ENCODE measurements around the gene MYBPHL. TPM values are rescaled to one million over a fixed set of nuclear protein-coding genes. Genes with fewer than 3 reads are reported as not detected.

Gene MYBPHL
- total and polyA plus RNA-seq, 2 experiments from 2014 or later = not detected

DNA sequence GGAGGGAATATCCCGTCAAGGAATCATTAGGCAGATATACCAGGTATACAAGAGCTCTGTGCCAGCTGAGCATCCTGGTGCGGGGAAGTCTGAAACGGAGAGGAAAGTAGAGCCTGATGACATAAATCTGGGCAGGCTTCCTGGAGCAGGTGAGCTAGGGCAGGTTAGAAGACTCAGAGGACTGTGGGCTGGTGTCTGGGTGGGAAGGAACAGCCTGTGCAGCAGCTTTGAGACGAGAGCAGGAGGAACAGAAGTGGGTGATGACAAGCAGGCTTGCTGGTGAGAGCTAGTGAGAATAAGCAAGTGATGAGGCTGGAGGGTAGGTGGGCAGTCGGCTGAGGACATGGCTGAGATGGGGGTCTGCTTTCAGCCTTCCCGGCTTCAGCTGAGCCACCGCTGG lies 50.7 kb downstream of the MYBPHL start:
- Mint-ChIP-seq H3K36me3 (ENCODE audit: low read depth) (peaks cover 21% of the 10 kb centered on the region), H3K27me3 (ENCODE audit: insufficient read depth, low read depth, poor library complexity) (peaks cover 20% of the 10 kb centered on the region), H3K4me3 (no peak overlapping the region; the same call in 2 of the 3 replicates), H3K9me3 (peaks cover 12% of the 10 kb centered on the region; the same call in 2 of the 3 replicates), H3K27ac (no peak overlapping the region), H3K4me1 (peaks cover 44% of the 10 kb centered on the region)
- Histone ChIP-seq H3K79me2 (replicated peaks; ENCODE audit: insufficient read depth) (peaks cover 19% of the 10 kb centered on the region; the same call in 1 of the 2 replicates), H3K4me2 (no peak overlapping the region), H3K4me3 (no peak overlapping the region), H3F3A (replicated peaks; ENCODE audit: low read depth) (no peaks in the 10 kb centered on the region), H2AFZ (no peak overlapping the region), H3K27me3 (ENCODE audit: insufficient read depth) (no peaks in the 10 kb centered on the region), H3K27ac (ENCODE audit: low read depth) (no peak overlapping the region), H3K4me1 (ENCODE audit: insufficient read depth) (peaks cover 25% of the 10 kb centered on the region), H4K20me1 (replicated peaks; ENCODE audit: insufficient read depth) (no peaks in the 10 kb centered on the region; the same call in 1 of the 2 replicates), H3K9me2 (ENCODE audit: insufficient read depth) (no peaks in the 10 kb centered on the region), H3K36me3 (ENCODE audit: insufficient read depth) (no peaks in the 10 kb centered on the region; the same call in 1 of the 2 replicates)
- no peak for ATAC-seq
- TF ChIP-seq EZH2phosphoT487 (IDR thresholded peaks at IDR 0.05; ENCODE audit: unreplicated experiment) (no peak), NANOG (IDR thresholded peaks at IDR 0.05; ENCODE audit: borderline replicate concordance) (no peak), ZNF114 (CRISPR knock-in tag; IDR thresholded peaks at IDR 0.05) (no peak), EZH2 (IDR thresholded peaks at IDR 0.05; ENCODE audit: low read depth, unreplicated experiment) (no peak)
- TF ChIP-seq, protein P1, sequence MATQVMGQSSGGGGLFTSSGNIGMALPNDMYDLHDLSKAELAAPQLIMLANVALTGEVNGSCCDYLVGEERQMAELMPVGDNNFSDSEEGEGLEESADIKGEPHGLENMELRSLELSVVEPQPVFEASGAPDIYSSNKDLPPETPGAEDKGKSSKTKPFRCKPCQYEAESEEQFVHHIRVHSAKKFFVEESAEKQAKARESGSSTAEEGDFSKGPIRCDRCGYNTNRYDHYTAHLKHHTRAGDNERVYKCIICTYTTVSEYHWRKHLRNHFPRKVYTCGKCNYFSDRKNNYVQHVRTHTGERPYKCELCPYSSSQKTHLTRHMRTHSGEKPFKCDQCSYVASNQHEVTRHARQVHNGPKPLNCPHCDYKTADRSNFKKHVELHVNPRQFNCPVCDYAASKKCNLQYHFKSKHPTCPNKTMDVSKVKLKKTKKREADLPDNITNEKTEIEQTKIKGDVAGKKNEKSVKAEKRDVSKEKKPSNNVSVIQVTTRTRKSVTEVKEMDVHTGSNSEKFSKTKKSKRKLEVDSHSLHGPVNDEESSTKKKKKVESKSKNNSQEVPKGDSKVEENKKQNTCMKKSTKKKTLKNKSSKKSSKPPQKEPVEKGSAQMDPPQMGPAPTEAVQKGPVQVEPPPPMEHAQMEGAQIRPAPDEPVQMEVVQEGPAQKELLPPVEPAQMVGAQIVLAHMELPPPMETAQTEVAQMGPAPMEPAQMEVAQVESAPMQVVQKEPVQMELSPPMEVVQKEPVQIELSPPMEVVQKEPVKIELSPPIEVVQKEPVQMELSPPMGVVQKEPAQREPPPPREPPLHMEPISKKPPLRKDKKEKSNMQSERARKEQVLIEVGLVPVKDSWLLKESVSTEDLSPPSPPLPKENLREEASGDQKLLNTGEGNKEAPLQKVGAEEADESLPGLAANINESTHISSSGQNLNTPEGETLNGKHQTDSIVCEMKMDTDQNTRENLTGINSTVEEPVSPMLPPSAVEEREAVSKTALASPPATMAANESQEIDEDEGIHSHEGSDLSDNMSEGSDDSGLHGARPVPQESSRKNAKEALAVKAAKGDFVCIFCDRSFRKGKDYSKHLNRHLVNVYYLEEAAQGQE (IDR thresholded peaks at IDR 0.05; ENCODE audit: unreplicated experiment) = no peak
- no peak for DNase-seq (ENCODE audit: low spot score)

DNA sequence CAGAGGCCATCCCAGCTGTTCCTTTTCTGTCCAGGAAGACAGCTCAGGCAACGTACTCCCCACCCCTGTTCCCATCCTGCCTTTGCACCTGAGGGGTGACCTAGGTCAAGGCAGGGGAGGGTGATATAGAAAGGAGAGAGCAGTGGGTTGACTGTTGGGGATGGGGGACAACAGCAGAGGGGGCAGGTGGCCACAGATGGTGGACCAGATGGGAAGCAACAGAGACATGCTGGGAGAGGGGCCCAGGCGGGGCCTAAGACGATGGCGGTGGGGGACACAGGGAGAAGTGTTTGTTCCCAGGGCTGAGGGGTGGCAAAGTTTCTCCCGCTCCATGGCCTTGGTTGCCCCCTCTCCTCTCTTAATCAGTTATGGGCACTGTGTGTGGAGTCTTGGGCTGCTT lies 51.1 kb downstream of the MYBPHL start:
- Mint-ChIP-seq H3K27ac (no peak overlapping the region), H3K4me3 (no peak overlapping the region; the same call in 2 of the 3 replicates), H3K4me1 (peaks cover 43% of the 10 kb centered on the region), H3K27me3 (ENCODE audit: insufficient read depth, low read depth, poor library complexity) (peaks cover 22% of the 10 kb centered on the region), H3K36me3 (ENCODE audit: low read depth) (peaks cover 25% of the 10 kb centered on the region), H3K9me3 (peaks cover 16% of the 10 kb centered on the region; the same call in 2 of the 3 replicates)
- Histone ChIP-seq H3K27me3 (ENCODE audit: insufficient read depth) (no peaks in the 10 kb centered on the region), H3K9me2 (ENCODE audit: insufficient read depth) (no peaks in the 10 kb centered on the region), H3K4me2 (no peak overlapping the region; the same call in 1 of the 2 replicates), H3K4me3 (no peak overlapping the region), H3K4me1 (ENCODE audit: insufficient read depth) (peaks cover 25% of the 10 kb centered on the region), H3F3A (replicated peaks; ENCODE audit: low read depth) (no peaks in the 10 kb centered on the region), H2AFZ (no peak overlapping the region), H3K79me2 (replicated peaks; ENCODE audit: insufficient read depth) (peaks cover 19% of the 10 kb centered on the region; the same call in 1 of the 2 replicates), H3K27ac (ENCODE audit: low read depth) (no peak overlapping the region), H4K20me1 (replicated peaks; ENCODE audit: insufficient read depth) (no peaks in the 10 kb centered on the region; the same call in 1 of the 2 replicates), H3K36me3 (ENCODE audit: insufficient read depth) (no peaks in the 10 kb centered on the region; the same call in 1 of the 2 replicates)
- TF ChIP-seq, protein P1 (IDR thresholded peaks at IDR 0.05; ENCODE audit: unreplicated experiment) = no peak
- no peak for TF ChIP-seq EZH2phosphoT487 (IDR thresholded peaks at IDR 0.05; ENCODE audit: unreplicated experiment)
- no peak for TF ChIP-seq CREB1 (CRISPR knock-in tag; IDR thresholded peaks at IDR 0.05; ENCODE audit: low read depth)
- TF ChIP-seq CTCF (conservative IDR thresholded peaks at IDR 0.05; ENCODE audit: low read depth in 2 of 2) = no peak
- TF ChIP-seq, protein P2, sequence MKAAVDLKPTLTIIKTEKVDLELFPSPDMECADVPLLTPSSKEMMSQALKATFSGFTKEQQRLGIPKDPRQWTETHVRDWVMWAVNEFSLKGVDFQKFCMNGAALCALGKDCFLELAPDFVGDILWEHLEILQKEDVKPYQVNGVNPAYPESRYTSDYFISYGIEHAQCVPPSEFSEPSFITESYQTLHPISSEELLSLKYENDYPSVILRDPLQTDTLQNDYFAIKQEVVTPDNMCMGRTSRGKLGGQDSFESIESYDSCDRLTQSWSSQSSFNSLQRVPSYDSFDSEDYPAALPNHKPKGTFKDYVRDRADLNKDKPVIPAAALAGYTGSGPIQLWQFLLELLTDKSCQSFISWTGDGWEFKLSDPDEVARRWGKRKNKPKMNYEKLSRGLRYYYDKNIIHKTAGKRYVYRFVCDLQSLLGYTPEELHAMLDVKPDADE (IDR thresholded peaks at IDR 0.05) = no peak
- no peak for DNase-seq (ENCODE audit: low spot score)
- no peak for ATAC-seq

Data from GM23338 (cell line).